HepG2 (cell line): ENCODE measurements around the gene MYH15. TPM values are rescaled to one million over a fixed set of nuclear protein-coding genes. Genes with fewer than 3 reads are reported as not detected.

Experiments used
- ATAC-seq: fragments of 200-7000 bp; cut with Tn5 transposase; 3 replicates; pipeline ENCODE4 v1.9.1; 2020; ENCODE audit warnings: mild to moderate bottlenecking, moderate library complexity
- BruUV-seq: library from RNA; stranded (reverse); fragments of 400-500 nt; replicated peaks from 2 replicates; lab custom pipeline; 2021; lab: Mats Ljungman, UMichigan
- CTCF ChIA-PET: fragments of 300-600 bp; formaldehyde crosslinking; extraction: SDS; loops from one replicate; lab custom pipeline; 2021; ENCODE audit warnings: low total read pairs, inconsistent platforms, low intra/inter-chr PET ratio; lab: Yijun Ruan, JAX
- POLR2A ChIA-PET: fragments of 350-600 bp; sonication (Branson Sonifier 250); formaldehyde crosslinking; loops from one replicate; lab custom pipeline; 2020; ENCODE audit warnings: antibody characterized with exemption, inconsistent platforms; lab: Yijun Ruan, JAX
- DNase-seq: peaks from one replicate; pipeline ENCODE4 v3.0.0-alpha.2; 2015; ENCODE audit warnings: low spot score
- FAIRE-seq: peaks from 3 replicates; lab custom pipeline; 2011; peaks lifted over from hg19 to GRCh38; lab: Jason Lieb, UNC
- H2AFZ ChIP-seq: one replicate; pipeline ENCODE4 v1.6.1; 2011; ENCODE audit warnings: low read length, inconsistent platforms
- H3K27ac ChIP-seq: fragments of 300-600 bp; 3 replicates; pipeline ENCODE4 v1.8.0; 2011; ENCODE audit warnings: mixed run types, mild to moderate bottlenecking, mixed read lengths, low read length, inconsistent platforms; ENCODE audit not compliant: insufficient read depth; ENCODE audit errors: extremely low read length
- H3K27me3 ChIP-seq, 2 experiments: fragments of 200-600 bp in 1 of 2; 2 replicates in 1 of 2; 3 replicates in 1 of 2; pipeline versions ENCODE4 v1.6.0 to v1.8.0; 2011; ENCODE audit warnings: low read length in 2 of 2, mild to moderate bottlenecking in 2 of 2, moderate library complexity in 2 of 2, inconsistent platforms in 1 of 2; ENCODE audit not compliant: insufficient read depth in 2 of 2, control insufficient read depth in 1 of 2
- H3K36me3 ChIP-seq, 2 experiments: fragments of 200-600 bp in 1 of 2; replicated peaks in 1 of 2; 2 replicates in 1 of 2; 3 replicates in 1 of 2; pipeline versions ENCODE4 v1.5.1 to v1.8.0; 2011; ENCODE audit warnings: low read length in 2 of 2, inconsistent platforms in 1 of 2; ENCODE audit not compliant: insufficient read depth in 2 of 2, control insufficient read depth in 1 of 2
- H3K4me1 ChIP-seq: 2 replicates; pipeline ENCODE4 v1.5.1; 2012; ENCODE audit warnings: low read length, inconsistent platforms; ENCODE audit not compliant: insufficient read depth
- H3K4me2 ChIP-seq: 2 replicates; pipeline ENCODE4 v1.6.0; 2011; ENCODE audit warnings: low read depth, low read length, inconsistent platforms
- H3K4me3 ChIP-seq, 3 experiments: fragments of 200-600 bp in 1 of 3; sonication (generic), shearing (Covaris generic) in 1 of 3; replicated peaks in 1 of 3; 2 replicates each; pipeline ENCODE4 v1.5.1; 2011 to 2016; ENCODE audit warnings: low read length in 3 of 3, inconsistent platforms in 2 of 3, low read depth in 2 of 3, mild to moderate bottlenecking in 2 of 3, control low read depth in 1 of 3, mixed read lengths in 1 of 3; ENCODE audit not compliant: insufficient read depth in 1 of 3
- H3K79me2 ChIP-seq: one replicate; pipeline ENCODE4 v1.6.1; 2011; ENCODE audit warnings: low read length, inconsistent platforms; ENCODE audit not compliant: insufficient read depth
- H3K9ac ChIP-seq: 2 replicates; pipeline ENCODE4 v1.6.0; 2011; ENCODE audit warnings: mild to moderate bottlenecking, low read depth, low read length, inconsistent platforms; ENCODE audit not compliant: insufficient read depth
- H3K9me3 ChIP-seq: 2 replicates; pipeline ENCODE4 v1.5.1; 2012; ENCODE audit warnings: mild to moderate bottlenecking, low read length
- H4K20me1 ChIP-seq: 2 replicates; pipeline ENCODE4 v1.6.0; 2011; ENCODE audit warnings: inconsistent platforms, mild to moderate bottlenecking, low read length, moderate library complexity; ENCODE audit not compliant: insufficient read depth
- ARID2 ChIP-seq: sonication (generic); formaldehyde crosslinking; IDR thresholded peaks from 2 replicates; pipeline ENCODE4 v1.8.1; 2022; ENCODE audit warnings: mild to moderate bottlenecking, missing genetic modification reagents, borderline replicate concordance
- CBX5 ChIP-seq: sonication (generic); formaldehyde crosslinking; IDR thresholded peaks from 2 replicates; pipeline ENCODE4 v1.4.0; 2020; ENCODE audit warnings: missing genetic modification reagents, borderline replicate concordance
- FOXA1 ChIP-seq, 2 experiments: fragments of 450-650 bp in 1 of 2; sonication (generic) in 1 of 2; formaldehyde crosslinking in 1 of 2; IDR thresholded peaks; 2 replicates each; pipeline versions ENCODE4 v1.4.0 to v1.6.1; 2016 to 2020; ENCODE audit warnings: missing genetic modification reagents in 1 of 2
- GFI1 ChIP-seq: sonication (generic); formaldehyde crosslinking; IDR thresholded peaks from 2 replicates; pipeline ENCODE4 v1.5.0; 2020; ENCODE audit warnings: missing genetic modification reagents, mild to moderate bottlenecking, borderline replicate concordance
- HNRNPH1 ChIP-seq: fragments of 200-400 bp; formaldehyde crosslinking; optimal IDR thresholded peaks from 2 replicates; pipeline ENCODE3; 2017; ENCODE audit warnings: mild to moderate bottlenecking, low read depth, low read length
- MXD1 ChIP-seq: sonication (generic); formaldehyde crosslinking; IDR thresholded peaks from 2 replicates; pipeline ENCODE4 v1.4.0; 2020; ENCODE audit warnings: mild to moderate bottlenecking, missing genetic modification reagents
- NCOA5 ChIP-seq: sonication (generic); formaldehyde crosslinking; IDR thresholded peaks from 2 replicates; pipeline ENCODE4 v1.4.0; 2020; ENCODE audit warnings: missing genetic modification reagents
- NR2C2 ChIP-seq: sonication (generic); formaldehyde crosslinking; IDR thresholded peaks from 2 replicates; pipeline ENCODE4 v1.4.0; 2020; ENCODE audit warnings: missing genetic modification reagents, mild to moderate bottlenecking, moderate library complexity, borderline replicate concordance
- POLR2AphosphoS5 ChIP-seq: IDR thresholded peaks from 2 replicates; pipeline ENCODE4 v1.6.1; 2012; ENCODE audit warnings: low read depth, low read length
- PREB ChIP-seq: sonication (generic); formaldehyde crosslinking; IDR thresholded peaks from 2 replicates; pipeline ENCODE4 v1.4.0; 2020; ENCODE audit warnings: missing genetic modification reagents
- RBM39 ChIP-seq: fragments of 200-400 bp; formaldehyde crosslinking; IDR thresholded peaks from one replicate; pipeline ENCODE4 v1.6.1; 2018; ENCODE audit warnings: antibody characterized with exemption, mild to moderate bottlenecking, low read depth, low read length; ENCODE audit not compliant: poor library complexity, severe bottlenecking
- SALL2 ChIP-seq: sonication (generic); formaldehyde crosslinking; IDR thresholded peaks from 2 replicates; pipeline ENCODE4 v1.8.1; 2023; ENCODE audit warnings: mild to moderate bottlenecking, missing genetic modification reagents, inconsistent platforms
- ZFP82 ChIP-seq: sonication (generic); formaldehyde crosslinking; IDR thresholded peaks from 2 replicates; pipeline ENCODE4 v1.5.1; 2020; ENCODE audit warnings: mild to moderate bottlenecking, missing genetic modification reagents, borderline replicate concordance
- ZKSCAN1 ChIP-seq: fragments of 150-350 bp; IDR thresholded peaks from 2 replicates; pipeline ENCODE4 v1.6.1; 2014; ENCODE audit warnings: low read length
- ZNF670 ChIP-seq: sonication (generic); formaldehyde crosslinking; IDR thresholded peaks from 2 replicates; pipeline ENCODE4 v1.8.0; 2022; ENCODE audit warnings: mild to moderate bottlenecking, missing genetic modification reagents, borderline replicate concordance
- WGBS: methylation state at CpG from one replicate; pipeline ENCODE4 v1.1.6; 2017; ENCODE audit warnings: low lambda C conversion rate; 5-methylcytosine and 5-hydroxymethylcytosine counted together
- in situ Hi-C: cut with HindIII; loops from 2 replicates; pipeline ENCODE4 v1.10.0; 2017; ENCODE audit warnings: low pct_unique_long_range_greater_than_20kb; ENCODE audit not compliant: extremely low pct_ligation_motif_present
- intact Hi-C: fragments of 100-400 bp; cut with micrococcal nuclease; formaldehyde crosslinking; loops from one replicate; pipeline ENCODE4 v1.10.0; 2022; ENCODE audit not compliant: unreplicated experiment
- polyA plus RNA-seq, 8 experiments: library from polyadenylated mRNA; depleted of rRNA in 3 of 8; stranded (reverse) in 7 of 8; unstranded in 1 of 8; fragments of >200 nt; fragmentation: Illumina TruSeq in 4 of 8; extraction: Trizol in 4 of 8; gene quantifications; 2 replicates each; pipeline versions ENCODE4 v1.2.1 to v1.2.3, GENCODE V29; 2011 to 2016; ENCODE audit warnings: low read depth in 4 of 8, missing spikeins in 1 of 8, mixed read lengths in 1 of 8; ENCODE audit not compliant: insufficient read depth in 1 of 8
- total RNA-seq, 5 experiments: library from RNA; depleted of rRNA; stranded (reverse); fragments of >200 nt; fragmentation: Illumina TruSeq; extraction: Trizol; gene quantifications; 2 replicates each; pipeline ENCODE4 v1.2.3, GENCODE V29; 2016; ENCODE audit warnings: low read depth in 1 of 5

The MYH15 gene
- total and polyA plus RNA-seq, 2 of the 13 experiments (the other 11 are each of a cell fraction or from before 2014, with no cell fraction given) = 0.03 to 0.09 TPM

- ChIA-PET CTCF (no interaction called here), POLR2A (no interaction called here)
- no peaks in the 10 kb centered on the region for H3K4me1 ChIP-seq
- no peak overlapping the region for H3K27ac ChIP-seq
- H3K36me3 ChIP-seq = no peaks in the 10 kb centered on the region
- H3K9ac ChIP-seq = no peak overlapping the region
- no peak for FAIRE-seq
- TF ChIP-seq SALL2 (CRISPR knock-in tag) (no peak), GFI1 (no peak)
- BruUV-seq = no TSS peak
- ATAC-seq = no peak
- H3K27me3 ChIP-seq = no peaks in the 10 kb centered on the region; a peak in 1 of 5 replicates
- H3K4me2 ChIP-seq = no peak overlapping the region
- in situ Hi-C loops (no loop called here), intact Hi-C loops (no loop called here)
- H3K79me2 ChIP-seq = no peaks in the 10 kb centered on the region
- 0% methylated on average over 2 of the region's 2 CpGs for WGBS
- no peaks in the 10 kb centered on the region for H3K9me3 ChIP-seq
- no peak overlapping the region for H3K4me3 ChIP-seq
- no peak overlapping the region for H2AFZ ChIP-seq
- no peak for DNase-seq
- H4K20me1 ChIP-seq = no peaks in the 10 kb centered on the region
Observed at GRCh38 chr3:108509871-108510270, 525 bp downstream of the MYH15 start.

GRCh38 chr3:108509263-108509662 lies 1.1 kb downstream of the MYH15 start:
- no peak for FAIRE-seq
- ATAC-seq = no peak
- Histone ChIP-seq H3K9ac (no peak overlapping the region), H3K4me3 (no peak overlapping the region), H3K27ac (no peak overlapping the region), H4K20me1 (no peaks in the 10 kb centered on the region), H3K79me2 (no peaks in the 10 kb centered on the region), H3K4me1 (no peaks in the 10 kb centered on the region), H3K36me3 (no peaks in the 10 kb centered on the region), H3K4me2 (no peak overlapping the region), H3K27me3 (no peaks in the 10 kb centered on the region; a peak in 1 of 5 replicates), H3K9me3 (no peaks in the 10 kb centered on the region), H2AFZ (no peak overlapping the region)
- ChIA-PET POLR2A (no interaction called here), CTCF (no interaction called here)
- intact Hi-C loops (no loop called here), in situ Hi-C loops (no loop called here)
- BruUV-seq = no TSS peak
- WGBS = 38% methylated on average over 3 of the region's 3 CpGs
- TF ChIP-seq FOXA1 (IDR thresholded peaks at IDR 0.05) (no peak), FOXA1 (CRISPR knock-in tag; IDR thresholded peaks at IDR 0.05) (no peak), ZFP82 (CRISPR knock-in tag) (no peak), ARID2 (no peak), POLR2AphosphoS5 (no peak), ZKSCAN1 (no peak), ZNF670 (no peak), MXD1 (CRISPR knock-in tag) (no peak), CBX5 (CRISPR knock-in tag) (no peak), RBM39 (no peak), HNRNPH1 (no peak), NR2C2 (CRISPR knock-in tag) (no peak), NCOA5 (no peak), PREB (CRISPR knock-in tag) (no peak)
- DNase-seq = no peak
